ENCODE results near the gene FAM98C.
"Not testable (repeated sequence)": the region's sequence is repeated elsewhere in the genome, so short reads cannot be mapped to it uniquely, and the experiment has no call there.

Gene FAM98C

GRCh38 chr19:38399537-38399936 lies 3.4 kb upstream of the FAM98C start:
- DNase-seq: no peak

GRCh38 chr19:38400361-38400760 lies 2.5 kb upstream of the FAM98C start:
- no peak for DNase-seq

GRCh38 chr19:38401148-38401547 lies 1.7 kb upstream of the FAM98C start:
- peak; percentile 9 for DNase-seq

- no peak for DNase-seq
Measured at GRCh38 chr19:38402623-38402966, 298 bp upstream of the FAM98C start.

- no peak for DNase-seq
Measured at GRCh38 chr19:38404858-38405257, 2.0 kb downstream of the FAM98C start.

GRCh38 chr19:38405276-38405675 lies 2.4 kb downstream of the FAM98C start:
- no peak for DNase-seq

GRCh38 chr19:38409631-38410133 lies 6.8 kb downstream of the FAM98C start:
- peak; percentile 28 for DNase-seq

- not testable (repeated sequence) for DNase-seq
Measured at GRCh38 chr19:38410407-38410806, 7.5 kb downstream of the FAM98C start.

GRCh38 chr19:38411041-38411712 lies 8.3 kb downstream of the FAM98C start:
- no peak for DNase-seq

GRCh38 chr19:38411898-38412297 lies 9.0 kb downstream of the FAM98C start:
- not testable (repeated sequence) for DNase-seq

- no peak for DNase-seq
Measured at GRCh38 chr19:38412491-38412890, 9.6 kb downstream of the FAM98C start.

GRCh38 chr19:38412961-38413360 lies 10.1 kb downstream of the FAM98C start:
- no peak for DNase-seq

- DNase-seq: no peak
Measured at GRCh38 chr19:38413416-38413815, 10.5 kb downstream of the FAM98C start.

GRCh38 chr19:38417146-38417543 lies 14.3 kb downstream of the FAM98C start:
- no peak for DNase-seq

GRCh38 chr19:38417544-38418506 lies 14.9 kb downstream of the FAM98C start:
- peak; percentile 6 for DNase-seq

GRCh38 chr19:38420935-38421334 lies 18.0 kb downstream of the FAM98C start:
- DNase-seq: no peak

- DNase-seq: no peak
Measured at GRCh38 chr19:38421856-38422255, 19.0 kb downstream of the FAM98C start.

GRCh38 chr19:38422438-38422837 lies 19.5 kb downstream of the FAM98C start:
- no peak for DNase-seq

GRCh38 chr19:38424272-38424671 lies 21.4 kb downstream of the FAM98C start:
- DNase-seq: no peak

GRCh38 chr19:38425222-38425809 lies 22.4 kb downstream of the FAM98C start:
- no peak for DNase-seq

GRCh38 chr19:38425810-38426466 lies 23.0 kb downstream of the FAM98C start, which contains the start of gene RASGRP4:
RASGRP4 (minus strand) TSS chr19:38426219; CDS start chr19:38426091, 128 bp downstream.
- DNase-seq: no peak

- DNase-seq: not testable (repeated sequence)
Measured at GRCh38 chr19:38427035-38427677, 24.3 kb downstream of the FAM98C start.

All from NCI-H2029 (cell line).